AG10803 (cell line): ENCODE measurements around the gene DOCK8.

Experiments used
- DNase-seq: peaks from one replicate; pipeline ENCODE4 v3.0.0; 2010; ENCODE audit warnings: low read depth
- H3K4me3 ChIP-seq: 2 replicates; pipeline ENCODE4 v1.5.1; 2011; ENCODE audit warnings: mild to moderate bottlenecking, low read length, control low read depth
- CTCF ChIP-seq: conservative IDR thresholded peaks from 2 replicates; pipeline ENCODE4 v1.5.1; 2011; ENCODE audit warnings: mild to moderate bottlenecking, low read length, control low read depth, inconsistent platforms

DOCK8 gene

GRCh38 chr9:326667-327066 lies 112.0 kb downstream of the DOCK8 start:
- TF ChIP-seq CTCF = no peak
- DNase-seq = no peak
- H3K4me3 ChIP-seq = no peak overlapping the region

- no peak overlapping the region for H3K4me3 ChIP-seq
- DNase-seq = no peak
- no peak for TF ChIP-seq CTCF
These were observed 113.8 kb downstream of the DOCK8 start for GRCh38 chr9:328453-328852.

- no peak overlapping the region for H3K4me3 ChIP-seq
- no peak for TF ChIP-seq CTCF
- no peak for DNase-seq
These were observed 116.5 kb downstream of the DOCK8 start for GRCh38 chr9:331197-331596.

GRCh38 chr9:335373-335772 lies 120.7 kb downstream of the DOCK8 start:
- no peak for TF ChIP-seq CTCF
- no peak for DNase-seq
- no peak overlapping the region for H3K4me3 ChIP-seq

GRCh38 chr9:336039-336438 lies 121.4 kb downstream of the DOCK8 start:
- no peak overlapping the region for H3K4me3 ChIP-seq
- TF ChIP-seq CTCF = no peak
- DNase-seq = no peak

GRCh38 chr9:338602-339001 lies 123.9 kb downstream of the DOCK8 start:
- no peak for TF ChIP-seq CTCF
- H3K4me3 ChIP-seq = no peak overlapping the region
- no peak for DNase-seq

GRCh38 chr9:341634-342421 lies 127.2 kb downstream of the DOCK8 start:
- no peak overlapping the region for H3K4me3 ChIP-seq
- TF ChIP-seq CTCF = no peak
- DNase-seq = no peak
